H1 (cell line): ENCODE results near the gene CAD. TPM values are rescaled to one million over a fixed set of nuclear protein-coding genes. Genes with fewer than 3 reads are reported as not detected.

Experiments used
- CTCF ChIA-PET: fragments of 300-600 bp; sonication (Branson Sonifier 250); formaldehyde crosslinking; loops from one replicate; lab custom pipeline; 2021; ENCODE audit not compliant: partially characterized antibody; lab: Charles Lee
- POLR2A ChIA-PET: fragments of 300-600 bp; sonication (Branson Sonifier 250); formaldehyde crosslinking; loops from one replicate; lab custom pipeline; 2021; ENCODE audit warnings: inconsistent platforms; ENCODE audit not compliant: partially characterized antibody; lab: Charles Lee
- DNase-seq, 2 experiments: peaks; one replicate each; pipeline versions ENCODE4 v3.0.0 to v3.0.0-alpha.2; 2010 to 2022; ENCODE audit warnings: low spot score in 2 of 2, low read depth in 1 of 2, mixed read lengths in 1 of 2
- FAIRE-seq: peaks from 2 replicates; lab custom pipeline; 2011; peaks lifted over from hg19 to GRCh38; lab: Jason Lieb, UNC
- H2AFZ ChIP-seq: 2 replicates; pipeline ENCODE4 v1.8.1; 2012; ENCODE audit warnings: low read length, inconsistent platforms
- H2AK5ac ChIP-seq: 2 replicates; pipeline ENCODE4 v1.6.1; 2013; ENCODE audit warnings: low read depth, low read length
- H2BK120ac ChIP-seq: replicated peaks from 2 replicates; pipeline ENCODE3; 2013; ENCODE audit warnings: low read depth, low read length, inconsistent platforms
- H2BK12ac ChIP-seq: 2 replicates; pipeline ENCODE4 v1.6.1; 2013; ENCODE audit warnings: low read depth, low read length
- H2BK15ac ChIP-seq: 2 replicates; pipeline ENCODE4 v1.6.1; 2013; ENCODE audit warnings: low read length
- H2BK20ac ChIP-seq: 2 replicates; pipeline ENCODE4 v1.6.1; 2013; ENCODE audit warnings: low read length
- H2BK5ac ChIP-seq: 2 replicates; pipeline ENCODE4 v1.6.1; 2013; ENCODE audit warnings: low read depth, low read length
- H3K14ac ChIP-seq: 2 replicates; pipeline ENCODE4 v1.6.1; 2013; ENCODE audit warnings: inconsistent platforms; ENCODE audit not compliant: insufficient read length
- H3K18ac ChIP-seq: 2 replicates; pipeline ENCODE4 v1.6.1; 2013; ENCODE audit warnings: low read length; ENCODE audit errors: extremely low read depth
- H3K23ac ChIP-seq: 2 replicates; pipeline ENCODE4 v1.6.1; 2013; ENCODE audit warnings: inconsistent platforms; ENCODE audit not compliant: insufficient read length
- H3K23me2 ChIP-seq: 2 replicates; pipeline ENCODE4 v1.6.1; 2013; ENCODE audit warnings: low read depth, low read length
- H3K27ac ChIP-seq: 2 replicates; pipeline ENCODE4 v1.6.1; 2011; ENCODE audit warnings: low read depth, low read length, inconsistent platforms
- H3K27me3 ChIP-seq, 4 experiments: replicated peaks in 1 of 4; 1 replicate in 1 of 4; 2 replicates in 3 of 4; pipeline versions ENCODE4 v1.6.1 to v1.8.1; 2011 to 2013; ENCODE audit warnings: low read length in 3 of 4, mild to moderate bottlenecking in 3 of 4, inconsistent platforms in 2 of 4, mixed read lengths in 2 of 4, moderate library complexity in 1 of 4; ENCODE audit not compliant: control insufficient read depth in 3 of 4, insufficient read depth in 3 of 4; ENCODE audit errors: extremely low read depth in 1 of 4
- H3K36me3 ChIP-seq, 4 experiments: 2 replicates each; pipeline versions ENCODE4 v1.6.1 to v1.8.1; 2011 to 2013; ENCODE audit warnings: mild to moderate bottlenecking in 4 of 4, low read length in 3 of 4, moderate library complexity in 2 of 4, control low read depth in 1 of 4, inconsistent platforms in 1 of 4; ENCODE audit not compliant: insufficient read depth in 4 of 4, control insufficient read depth in 2 of 4
- H3K4ac ChIP-seq: replicated peaks from 2 replicates; pipeline ENCODE3; 2013; ENCODE audit warnings: low read length, low read depth, mixed read lengths, inconsistent platforms; ENCODE audit not compliant: insufficient read length
- H3K4me1 ChIP-seq, 4 experiments: replicated peaks in 1 of 4; 1 replicate in 1 of 4; 2 replicates in 3 of 4; pipeline versions ENCODE4 v1.6.1 to v1.8.1; 2011 to 2013; ENCODE audit warnings: low read length in 3 of 4, inconsistent platforms in 2 of 4, mixed read lengths in 1 of 4; ENCODE audit not compliant: insufficient read depth in 4 of 4, control insufficient read depth in 3 of 4
- H3K4me2 ChIP-seq, 2 experiments: 2 replicates each; pipeline versions ENCODE4 v1.6.1 to v1.8.1; 2011 to 2013; ENCODE audit warnings: low read depth in 2 of 2, low read length in 2 of 2, control low read depth in 1 of 2, inconsistent platforms in 1 of 2, mild to moderate bottlenecking in 1 of 2; ENCODE audit not compliant: insufficient read depth in 1 of 2
- H3K4me3 ChIP-seq, 4 experiments: fragments of 200-600, 300-600 bp in 1 of 4; sonication (generic), shearing (Covaris generic), sonication (Bioruptor Twin) in 1 of 4; 2 replicates each; pipeline versions ENCODE4 v1.5.1 to v1.8.1; 2011 to 2016; ENCODE audit warnings: low read length in 4 of 4, low read depth in 3 of 4, control low read depth in 2 of 4, inconsistent platforms in 2 of 4, mild to moderate bottlenecking in 2 of 4, mixed read lengths in 1 of 4, moderate library complexity in 1 of 4; ENCODE audit not compliant: insufficient read depth in 2 of 4; ENCODE audit errors: extremely low read depth in 1 of 4
- H3K56ac ChIP-seq: replicated peaks from 2 replicates; pipeline ENCODE3; 2013; ENCODE audit warnings: low read depth, mild to moderate bottlenecking, mixed read lengths, low read length, inconsistent platforms; ENCODE audit not compliant: insufficient read length
- H3K79me1 ChIP-seq: 2 replicates; pipeline ENCODE4 v1.6.1; 2013; ENCODE audit warnings: low read depth, low read length, control low read depth
- H3K79me2 ChIP-seq, 2 experiments: 2 replicates each; pipeline versions ENCODE4 v1.6.1 to v1.8.1; 2012 to 2013; ENCODE audit warnings: low read length in 2 of 2, mild to moderate bottlenecking in 2 of 2, inconsistent platforms in 1 of 2; ENCODE audit not compliant: insufficient read depth in 2 of 2, control insufficient read depth in 1 of 2
- H3K9ac ChIP-seq, 4 experiments: replicated peaks in 1 of 4; 1 replicate in 1 of 4; 2 replicates in 3 of 4; pipeline versions ENCODE4 v1.6.1 to v1.8.1; 2011 to 2013; ENCODE audit warnings: low read depth in 3 of 4, low read length in 3 of 4, control low read depth in 2 of 4, mild to moderate bottlenecking in 2 of 4, moderate library complexity in 2 of 4, inconsistent platforms in 1 of 4; ENCODE audit errors: extremely low read depth in 1 of 4
- H3K9me3 ChIP-seq, 2 experiments: 2 replicates each; pipeline versions ENCODE4 v1.6.1 to v1.8.1; 2012 to 2013; ENCODE audit warnings: mild to moderate bottlenecking in 2 of 2, moderate library complexity in 2 of 2, control low read depth in 1 of 2, inconsistent platforms in 1 of 2, low read depth in 1 of 2, low read length in 1 of 2, mixed read lengths in 1 of 2; ENCODE audit not compliant: insufficient read depth in 2 of 2
- H4K20me1 ChIP-seq, 2 experiments: replicated peaks in 1 of 2; 2 replicates each; pipeline versions ENCODE3 to v1.8.1; 2011 to 2013; ENCODE audit warnings: inconsistent platforms in 2 of 2, low read length in 2 of 2, mild to moderate bottlenecking in 1 of 2; ENCODE audit not compliant: insufficient read depth in 2 of 2, control insufficient read depth in 1 of 2
- H4K5ac ChIP-seq: 2 replicates; pipeline ENCODE4 v1.6.1; 2013; ENCODE audit warnings: low read length, low read depth, mixed read lengths, inconsistent platforms; ENCODE audit not compliant: insufficient read length
- H4K8ac ChIP-seq: 2 replicates; pipeline ENCODE4 v1.8.0; 2013; ENCODE audit warnings: mild to moderate bottlenecking, moderate library complexity, low read length, inconsistent platforms; ENCODE audit not compliant: insufficient read depth; ENCODE audit errors: extremely low read depth
- H4K91ac ChIP-seq: replicated peaks from 2 replicates; pipeline ENCODE3; 2013; ENCODE audit warnings: low read length, mixed read lengths, inconsistent platforms; ENCODE audit not compliant: insufficient read length
- CHD2 ChIP-seq: IDR thresholded peaks from 2 replicates; pipeline ENCODE4 v1.6.1; 2012; ENCODE audit warnings: low read length, improper control_type of control experiment
- CREB1 ChIP-seq: IDR thresholded peaks from 2 replicates; pipeline ENCODE4 v1.6.1; 2012; ENCODE audit warnings: inconsistent platforms
- CTBP2 ChIP-seq: IDR thresholded peaks from 2 replicates; pipeline ENCODE4 v1.7.0; 2011; ENCODE audit warnings: borderline replicate concordance, mild to moderate bottlenecking, moderate library complexity, mixed read lengths, low read length; ENCODE audit not compliant: insufficient read depth, insufficient read length
- GTF2F1 ChIP-seq: IDR thresholded peaks from 2 replicates; pipeline ENCODE4 v1.6.1; 2012; ENCODE audit warnings: low read depth, low read length, improper control_type of control experiment, borderline replicate concordance
- HDAC6 ChIP-seq: IDR thresholded peaks from one replicate; pipeline ENCODE4 v1.7.1; 2012; ENCODE audit warnings: low read depth, mild to moderate bottlenecking, inconsistent platforms, low read length, moderate library complexity
- KDM1A ChIP-seq: fragments of 200-600, 300-600 bp; sonication (generic); IDR thresholded peaks from 2 replicates; pipeline ENCODE4 v1.7.1; 2016; ENCODE audit warnings: mild to moderate bottlenecking, low read length, borderline replicate concordance
- MAX ChIP-seq: IDR thresholded peaks from 2 replicates; pipeline ENCODE4 v1.6.1; 2012; ENCODE audit warnings: inconsistent platforms
- POLR2AphosphoS5 ChIP-seq: IDR thresholded peaks from 2 replicates; pipeline ENCODE4 v1.6.1; 2011; ENCODE audit warnings: low read depth, low read length
- RAD21 ChIP-seq, 2 experiments: IDR thresholded peaks in 1 of 2; conservative IDR thresholded peaks in 1 of 2; 2 replicates each; pipeline ENCODE4 v1.6.1; 2011; ENCODE audit warnings: low read depth in 2 of 2, low read length in 2 of 2, improper control_type of control experiment in 1 of 2, inconsistent platforms in 1 of 2, mild to moderate bottlenecking in 1 of 2, moderate library complexity in 1 of 2
- SAP30 ChIP-seq: fragments of 300-600 bp; sonication (generic); IDR thresholded peaks from 2 replicates; pipeline ENCODE4 v1.7.1; 2012; ENCODE audit warnings: low read length, moderate library complexity, mild to moderate bottlenecking, inconsistent platforms; ENCODE audit not compliant: insufficient read depth, insufficient replicate concordance
- SP2 ChIP-seq: IDR thresholded peaks from 2 replicates; pipeline ENCODE4 v1.6.1; 2012; ENCODE audit warnings: mild to moderate bottlenecking, low read length, inconsistent platforms
- SP4 ChIP-seq: IDR thresholded peaks from 2 replicates; pipeline ENCODE4 v1.6.1; 2012; ENCODE audit warnings: low read length, inconsistent platforms
- SUZ12 ChIP-seq: fragments of 200-600 bp; sonication (generic); IDR thresholded peaks from 2 replicates; pipeline ENCODE4 v1.6.1; 2012; ENCODE audit warnings: mild to moderate bottlenecking, inconsistent platforms, low read length, moderate library complexity, mixed read lengths
- TAF1 ChIP-seq: IDR thresholded peaks from 2 replicates; pipeline ENCODE4 v1.6.1; 2011; ENCODE audit warnings: mild to moderate bottlenecking, low read depth, low read length
- ZNF274 ChIP-seq: IDR thresholded peaks from 2 replicates; pipeline ENCODE4 v1.7.0; 2012; ENCODE audit warnings: low read length, borderline replicate concordance; ENCODE audit errors: extremely low read depth
- WGBS, 2 experiments: shearing (Covaris generic) in 1 of 2; methylation state at CpG; one replicate each; pipeline versions ENCODE4 v1.1.6 to v1.1.7; 2013 to 2015; ENCODE audit warnings: low lambda C conversion rate in 2 of 2, mixed read lengths in 2 of 2, inconsistent platforms in 1 of 2, low coverage in 1 of 2, missing lambda C conversion rate in 1 of 2; ENCODE audit not compliant: insufficient replicate concordance in 2 of 2, insufficient coverage in 1 of 2, insufficient read length in 1 of 2; ENCODE audit errors: extremely low coverage in 1 of 2, missing lambda C conversion rate in 1 of 2; 5-methylcytosine and 5-hydroxymethylcytosine counted together
- polyA plus RNA-seq, 7 experiments: library from polyadenylated mRNA; depleted of rRNA in 3 of 7; stranded (reverse) in 5 of 7; unstranded in 2 of 7; fragments of >200 nt in 5 of 7; fragments of 200-250 nt in 2 of 7; gene quantifications; 1 replicate in 5 of 7; 2 replicates in 1 of 7; 4 replicates in 1 of 7; pipeline versions ENCODE4 v1.2.1 to v1.2.3, GENCODE V29; 2011 to 2013; ENCODE audit warnings: missing spikeins in 2 of 7, mixed read lengths in 2 of 7
- total RNA-seq: library from RNA; stranded (reverse); fragmentation: NEBNext Ultra II Directional; extraction: Animal tissue kit (Norgen Biotek cat#: 25700); gene quantifications from 2 replicates; pipeline ENCODE4 v1.2.1, GENCODE V29; 2021

CAD gene
- total and polyA plus RNA-seq, 2 of the 8 experiments (the other 6 are each of a cell fraction or from before 2014, with no cell fraction given) = 130 to 146 TPM

- Histone ChIP-seq H3K27me3 (no peaks in the 10 kb centered on the region), H3K23ac (no peak overlapping the region), H3K23me2 (no peaks in the 10 kb centered on the region), H3K27ac (no peak overlapping the region), H2AK5ac (no peak overlapping the region), H4K8ac (no peak overlapping the region), H2BK120ac (no peak overlapping the region), H3K36me3 (peaks cover 65 to 93% (median 88%) of the 10 kb centered on the region in 4 experiments), H2BK5ac (no peak overlapping the region), H4K91ac (no peak overlapping the region), H3K4me2 (no peak overlapping the region), H3K79me2 (no peaks in the 10 kb centered on the region), H3K79me1 (no peaks in the 10 kb centered on the region), H2BK20ac (no peak overlapping the region), H2BK15ac (no peak overlapping the region), H3K18ac (no peak overlapping the region), H3K9me3 (no peaks in the 10 kb centered on the region), H3K4me1 (no peaks in the 10 kb centered on the region), H3K9ac (no peak overlapping the region), H3K4ac (no peak overlapping the region), H2BK12ac (no peak overlapping the region), H3K14ac (no peak overlapping the region), H2AFZ (no peak overlapping the region), H4K20me1 (peaks cover 4 to 18% of the 10 kb centered on the region in 2 experiments), H3K56ac (no peak overlapping the region), H4K5ac (no peak overlapping the region), H3K4me3 (no peak overlapping the region)
- 96% methylated on average over 9 of the region's 9 CpGs; no CpG with 5 or more reads in 1 of the 2 experiments for WGBS, 2 experiments
- TF ChIP-seq SUZ12 (no peak), CREB1 (no peak), CHD2 (no peak), RAD21 (IDR thresholded peaks at IDR 0.05 in 1 of 2, conservative IDR thresholded peaks at IDR 0.05 in 1 of 2; ENCODE audit: low read depth in 2 of 2, low read length in 2 of 2) (no peak), SAP30 (no peak), POLR2AphosphoS5 (no peak), SP2 (no peak), GTF2F1 (no peak), KDM1A (no peak), HDAC6 (no peak), TAF1 (no peak), MAX (no peak), SP4 (no peak), CTBP2 (no peak), ZNF274 (no peak)
- ChIA-PET POLR2A (interaction anchor here (0.8 to 32.6 kb wide), 7 partner anchors 4 to 108 kb away, joined by 3 to 835 read pairs (median 5); partner anchors contain the start of gene CAD), CTCF (interaction anchor here (0.8 to 3.9 kb wide), 9 partner anchors 8 to 169 kb away, joined by 3 to 32 read pairs (median 6); partner anchors contain the start of genes OST4 and TRIM54)
- no peak for FAIRE-seq
- no peak for DNase-seq
These were observed 23.2 kb downstream of the CAD start for GRCh38 chr2:27240406-27240805.
